OCI-LY1 (cell line): ENCODE measurements around the gene RUVBL2.
A peak's percentile ranks its signal among the peaks of the same experiment; 100 is the strongest.

Source experiments
- H2AFZ ChIP-seq: fragments of 200-600 bp; sonication (generic), shearing (Covaris generic); 2 replicates; pipeline ENCODE4 v1.6.0; 2014; ENCODE audit warnings: antibody characterized with exemption, mild to moderate bottlenecking, low read length
- H3F3A ChIP-seq: fragments of 200-600 bp; sonication (generic), shearing (Covaris generic); 2 replicates; pipeline ENCODE4 v1.6.0; 2014; ENCODE audit warnings: mild to moderate bottlenecking, antibody characterized with exemption, low read length, moderate library complexity; ENCODE audit not compliant: insufficient read depth
- H3K27ac ChIP-seq: fragments of 200-600 bp; sonication (generic); 2 replicates; pipeline ENCODE4 v1.5.1; 2014; ENCODE audit warnings: low read length, mixed run types, mild to moderate bottlenecking, low read depth; ENCODE audit not compliant: poor library complexity, severe bottlenecking
- H3K27me3 ChIP-seq: fragments of 200-600 bp; sonication (generic); 2 replicates; pipeline ENCODE4 v1.6.0; 2014; ENCODE audit warnings: antibody characterized with exemption, mild to moderate bottlenecking, low read length, moderate library complexity; ENCODE audit not compliant: insufficient read depth
- H3K36me3 ChIP-seq: fragments of 200-600 bp; sonication (generic); 2 replicates; pipeline ENCODE4 v1.6.1; 2014; ENCODE audit warnings: mild to moderate bottlenecking, antibody characterized with exemption, low read length, moderate library complexity, mixed read lengths; ENCODE audit not compliant: insufficient read depth
- H3K4me1 ChIP-seq: fragments of 200-600 bp; sonication (generic); 2 replicates; pipeline ENCODE4 v1.5.1; 2014; ENCODE audit warnings: mild to moderate bottlenecking, low read length, moderate library complexity; ENCODE audit not compliant: insufficient read depth, severe bottlenecking
- H3K4me2 ChIP-seq: fragments of 200-600 bp; sonication (generic), shearing (Covaris generic); 2 replicates; pipeline ENCODE4 v1.6.1; 2014; ENCODE audit warnings: low read length
- H3K4me3 ChIP-seq: fragments of 200-600 bp; sonication (generic); 2 replicates; pipeline ENCODE4 v1.5.1; 2014; ENCODE audit warnings: low read length, low read depth, mild to moderate bottlenecking, mixed read lengths; ENCODE audit not compliant: poor library complexity, severe bottlenecking
- H3K79me2 ChIP-seq: fragments of 200-600 bp; shearing (Covaris generic); 2 replicates; pipeline ENCODE4 v1.6.1; 2016; ENCODE audit warnings: mixed run types, low read length, mixed read lengths; ENCODE audit not compliant: insufficient read depth
- H3K9ac ChIP-seq: fragments of 200-600 bp; sonication (generic), shearing (Covaris generic); 2 replicates; pipeline ENCODE4 v1.6.1; 2014; ENCODE audit warnings: mild to moderate bottlenecking, low read length, mixed read lengths
- H3K9me2 ChIP-seq: fragments of 200-600 bp; sonication (generic), shearing (Covaris generic); 2 replicates; pipeline ENCODE4 v1.6.1; 2014; ENCODE audit warnings: low read depth, mild to moderate bottlenecking, low read length, mixed read lengths
- H3K9me3 ChIP-seq: fragments of 200-600 bp; shearing (Covaris generic); 2 replicates; pipeline ENCODE4 v1.6.1; 2014; ENCODE audit warnings: low read length, mixed read lengths
- H4K20me1 ChIP-seq: fragments of 200-600 bp; sonication (generic), shearing (Covaris generic); 2 replicates; pipeline ENCODE4 v1.6.0; 2016; ENCODE audit warnings: mild to moderate bottlenecking, low read length; ENCODE audit not compliant: insufficient read depth
- CTCF ChIP-seq: fragments of 200-600 bp; sonication (generic), shearing (Covaris generic); IDR thresholded peaks from 2 replicates; pipeline ENCODE4 v1.5.1; 2017; ENCODE audit warnings: mild to moderate bottlenecking, antibody characterized with exemption, low read length, moderate library complexity, mixed read lengths
- EZH2 ChIP-seq: fragments of 200-600 bp; sonication (generic), shearing (Covaris generic); IDR thresholded peaks from 2 replicates; pipeline ENCODE4 v1.8.0; 2017; ENCODE audit warnings: borderline replicate concordance, mixed run types, mild to moderate bottlenecking, antibody characterized with exemption, low read length, moderate library complexity, mixed read lengths

RUVBL2 gene

DNA sequence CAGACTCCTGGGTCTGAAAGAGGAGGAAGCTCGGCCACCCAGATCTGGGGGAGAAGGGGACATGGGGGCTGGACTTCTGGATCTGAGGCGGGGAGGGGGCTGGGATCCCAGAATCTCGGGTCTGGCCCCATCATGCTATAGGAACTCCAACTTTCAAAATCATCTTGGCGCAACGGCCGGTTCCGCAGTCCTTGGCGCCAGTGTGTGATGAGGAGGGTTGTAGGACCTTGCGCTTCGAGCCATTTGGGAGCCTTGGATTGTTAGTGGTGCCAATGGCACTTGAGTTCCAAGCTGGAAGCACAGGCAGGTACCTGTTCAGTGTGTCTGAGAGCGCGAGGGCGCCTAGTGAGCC is 324 bp downstream of the RUVBL2 start:
- Histone ChIP-seq H3K4me2 (peak overlapping the region; percentile 100), H3K9me3 (no peaks in the 10 kb centered on the region), H3K9ac (peak overlapping the region; percentile 98), H3K36me3 (peaks cover under 1% of the 10 kb centered on the region; the same call in 1 of the 2 replicates), H3K9me2 (no peaks in the 10 kb centered on the region), H3K27ac (peak overlapping the region; percentile 87), H3K4me3 (peak overlapping the region; percentile 99), H4K20me1 (no peaks in the 10 kb centered on the region), H3K4me1 (peaks cover 24% of the 10 kb centered on the region), H2AFZ (no peak overlapping the region), H3K27me3 (no peaks in the 10 kb centered on the region), H3K79me2 (peaks cover 27% of the 10 kb centered on the region), H3F3A (no peaks in the 10 kb centered on the region)
- TF ChIP-seq EZH2 (no peak), CTCF (no peak)

DNA sequence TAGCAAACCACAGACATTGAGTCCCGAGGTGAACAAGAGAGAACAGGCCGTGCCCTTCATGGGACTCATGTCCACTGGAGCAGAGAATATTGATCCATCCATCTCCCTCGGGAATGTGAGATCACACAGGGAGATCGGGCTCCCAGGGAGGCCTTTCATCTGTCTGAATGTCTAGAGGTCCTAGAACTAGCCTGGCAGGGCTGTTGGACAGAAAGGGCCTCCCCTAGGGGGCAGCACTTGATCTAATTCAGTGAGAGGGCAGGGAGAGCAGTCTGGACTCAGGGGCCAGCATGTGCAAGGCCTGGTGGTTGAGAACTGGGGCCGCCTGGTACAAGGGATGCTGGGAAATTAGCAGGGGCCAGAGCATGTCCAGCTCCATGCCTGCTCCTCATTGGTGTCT is 4.3 kb downstream of the RUVBL2 start:
- Histone ChIP-seq H4K20me1 (no peaks in the 10 kb centered on the region), H2AFZ (no peak overlapping the region), H3K4me1 (peaks cover 20% of the 10 kb centered on the region), H3K79me2 (peaks cover 21% of the 10 kb centered on the region), H3K4me2 (no peak overlapping the region), H3F3A (no peaks in the 10 kb centered on the region), H3K27me3 (no peaks in the 10 kb centered on the region), H3K9me3 (no peaks in the 10 kb centered on the region), H3K27ac (no peak overlapping the region), H3K4me3 (no peak overlapping the region), H3K9me2 (no peaks in the 10 kb centered on the region), H3K9ac (no peak overlapping the region), H3K36me3 (peaks cover 27% of the 10 kb centered on the region)
- peak; percentile 70 for TF ChIP-seq CTCF
- TF ChIP-seq EZH2, result no peak

DNA sequence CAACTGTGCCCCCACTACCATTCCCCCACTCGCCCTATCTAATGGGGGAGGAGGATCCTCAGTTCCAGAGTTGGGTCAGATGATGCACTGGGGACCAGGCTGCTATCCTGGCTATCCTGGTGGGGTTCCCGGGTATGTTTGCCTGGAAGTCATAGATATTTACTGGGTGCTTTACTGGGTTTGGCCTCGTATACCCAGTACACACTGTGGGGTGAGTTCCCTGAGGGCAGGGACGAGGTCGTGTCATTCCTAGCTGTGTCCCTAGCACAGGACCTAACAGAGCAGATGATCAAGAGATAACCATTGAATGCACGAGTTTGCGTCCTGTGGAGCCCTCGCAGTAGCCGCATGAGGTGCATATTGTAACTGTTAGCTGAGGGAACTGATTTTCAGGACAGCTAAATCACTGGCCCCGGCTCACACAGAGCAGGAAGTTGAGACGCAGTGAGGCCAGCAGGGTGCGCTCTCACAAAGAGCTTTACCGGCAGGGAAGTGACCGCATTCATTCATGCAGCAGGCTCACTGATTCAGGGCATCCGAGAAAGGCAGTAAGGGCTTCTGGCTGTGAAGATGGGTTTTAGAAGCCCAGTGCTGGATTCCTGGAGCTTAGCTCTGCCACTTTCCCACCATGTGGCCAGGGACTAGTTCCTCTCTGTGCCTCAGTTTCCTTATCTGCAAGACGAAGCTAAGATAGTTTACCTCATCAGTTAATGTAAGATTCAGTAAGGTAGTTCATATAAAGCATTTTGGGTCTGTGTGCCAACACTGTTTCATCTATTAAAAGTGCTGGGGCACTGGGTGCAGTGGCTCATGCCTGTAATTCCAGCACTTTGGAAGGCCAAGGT is 6.0 kb downstream of the RUVBL2 start:
- no peaks in the 10 kb centered on the region for H3K27me3 ChIP-seq
- H4K20me1 ChIP-seq, result no peaks in the 10 kb centered on the region
- peaks cover 12% of the 10 kb centered on the region; the same call in 1 of the 2 replicates for H3K79me2 ChIP-seq
- H3K9me3 ChIP-seq, result no peaks in the 10 kb centered on the region
- H3K9ac ChIP-seq, result no peak overlapping the region
- H3K9me2 ChIP-seq, result no peaks in the 10 kb centered on the region
- TF ChIP-seq EZH2, result no peak
- TF ChIP-seq CTCF, result peak; percentile 83
- H3K36me3 ChIP-seq, result peaks cover 44% of the 10 kb centered on the region
- no peak overlapping the region for H3K27ac ChIP-seq
- peaks cover 13% of the 10 kb centered on the region for H3K4me1 ChIP-seq
- H3K4me3 ChIP-seq, result no peak overlapping the region
- H3F3A ChIP-seq, result no peaks in the 10 kb centered on the region
- no peak overlapping the region for H2AFZ ChIP-seq
- no peak overlapping the region for H3K4me2 ChIP-seq
